Nephron (organoid): ENCODE measurements around the gene C21orf58.

Source experiments
- H3K27ac Mint-ChIP-seq, 3 experiments: 2 replicates each; pipeline ENCODE4 v1.8.0; 2020; ENCODE audit warnings: mixed read lengths in 3 of 3, mild to moderate bottlenecking in 2 of 3, moderate library complexity in 1 of 3
- H3K27me3 Mint-ChIP-seq: 2 replicates; pipeline ENCODE4 v1.8.0; 2021; ENCODE audit warnings: low read depth, mild to moderate bottlenecking, moderate library complexity, mixed read lengths
- H3K36me3 Mint-ChIP-seq: 2 replicates; pipeline ENCODE4 v1.8.0; 2020; ENCODE audit warnings: low read depth, mixed read lengths
- H3K4me1 Mint-ChIP-seq: 2 replicates; pipeline ENCODE4 v1.8.0; 2020; ENCODE audit warnings: mixed read lengths
- H3K4me3 Mint-ChIP-seq, 3 experiments: 2 replicates each; pipeline ENCODE4 v1.8.0; 2020; ENCODE audit warnings: mild to moderate bottlenecking in 3 of 3, mixed read lengths in 3 of 3, moderate library complexity in 2 of 3
- H3K9me3 Mint-ChIP-seq: 2 replicates; pipeline ENCODE4 v1.8.0; 2020; ENCODE audit warnings: mixed read lengths
- TF ChIP-seq, protein P1 (sequence below), 3 experiments: fragments of 200-600 bp; sonication (generic); IDR thresholded peaks; one replicate each; pipeline ENCODE4 v1.5.0; 2021; ENCODE audit warnings: antibody characterized with exemption in 3 of 3; ENCODE audit not compliant: unreplicated experiment in 3 of 3

Gene C21orf58

DNA sequence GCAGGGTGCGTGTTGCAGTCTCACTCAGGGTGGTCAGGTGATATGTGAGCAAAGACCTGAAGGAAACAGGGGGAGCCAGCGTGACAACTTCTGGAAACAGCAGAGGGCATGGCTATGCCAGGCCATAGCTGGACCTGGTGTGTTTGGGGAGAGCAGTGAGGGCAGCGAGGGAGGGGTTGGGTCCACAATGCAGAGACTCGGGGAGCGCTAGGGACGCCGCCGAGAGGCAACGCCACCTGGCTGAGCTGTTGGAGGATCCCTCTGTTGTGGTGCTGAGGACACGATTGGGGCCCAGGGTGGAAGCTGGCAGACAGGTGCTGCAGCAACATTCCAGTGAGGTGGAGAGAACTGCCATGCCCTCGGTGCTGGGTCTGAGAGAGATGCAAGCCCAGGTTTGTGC, 68.5 kb downstream of the C21orf58 start:
- Mint-ChIP-seq H3K4me1 (no peaks in the 10 kb centered on the region), H3K27ac (no peak overlapping the region), H3K36me3 (peaks cover 76% of the 10 kb centered on the region), H3K4me3 (no peak overlapping the region), H3K9me3 (no peaks in the 10 kb centered on the region), H3K27me3 (no peaks in the 10 kb centered on the region)
- TF ChIP-seq, protein P1, sequence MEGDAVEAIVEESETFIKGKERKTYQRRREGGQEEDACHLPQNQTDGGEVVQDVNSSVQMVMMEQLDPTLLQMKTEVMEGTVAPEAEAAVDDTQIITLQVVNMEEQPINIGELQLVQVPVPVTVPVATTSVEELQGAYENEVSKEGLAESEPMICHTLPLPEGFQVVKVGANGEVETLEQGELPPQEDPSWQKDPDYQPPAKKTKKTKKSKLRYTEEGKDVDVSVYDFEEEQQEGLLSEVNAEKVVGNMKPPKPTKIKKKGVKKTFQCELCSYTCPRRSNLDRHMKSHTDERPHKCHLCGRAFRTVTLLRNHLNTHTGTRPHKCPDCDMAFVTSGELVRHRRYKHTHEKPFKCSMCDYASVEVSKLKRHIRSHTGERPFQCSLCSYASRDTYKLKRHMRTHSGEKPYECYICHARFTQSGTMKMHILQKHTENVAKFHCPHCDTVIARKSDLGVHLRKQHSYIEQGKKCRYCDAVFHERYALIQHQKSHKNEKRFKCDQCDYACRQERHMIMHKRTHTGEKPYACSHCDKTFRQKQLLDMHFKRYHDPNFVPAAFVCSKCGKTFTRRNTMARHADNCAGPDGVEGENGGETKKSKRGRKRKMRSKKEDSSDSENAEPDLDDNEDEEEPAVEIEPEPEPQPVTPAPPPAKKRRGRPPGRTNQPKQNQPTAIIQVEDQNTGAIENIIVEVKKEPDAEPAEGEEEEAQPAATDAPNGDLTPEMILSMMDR (IDR thresholded peaks at IDR 0.05; ENCODE audit: unreplicated experiment in 3 of 3), result no peak

DNA sequence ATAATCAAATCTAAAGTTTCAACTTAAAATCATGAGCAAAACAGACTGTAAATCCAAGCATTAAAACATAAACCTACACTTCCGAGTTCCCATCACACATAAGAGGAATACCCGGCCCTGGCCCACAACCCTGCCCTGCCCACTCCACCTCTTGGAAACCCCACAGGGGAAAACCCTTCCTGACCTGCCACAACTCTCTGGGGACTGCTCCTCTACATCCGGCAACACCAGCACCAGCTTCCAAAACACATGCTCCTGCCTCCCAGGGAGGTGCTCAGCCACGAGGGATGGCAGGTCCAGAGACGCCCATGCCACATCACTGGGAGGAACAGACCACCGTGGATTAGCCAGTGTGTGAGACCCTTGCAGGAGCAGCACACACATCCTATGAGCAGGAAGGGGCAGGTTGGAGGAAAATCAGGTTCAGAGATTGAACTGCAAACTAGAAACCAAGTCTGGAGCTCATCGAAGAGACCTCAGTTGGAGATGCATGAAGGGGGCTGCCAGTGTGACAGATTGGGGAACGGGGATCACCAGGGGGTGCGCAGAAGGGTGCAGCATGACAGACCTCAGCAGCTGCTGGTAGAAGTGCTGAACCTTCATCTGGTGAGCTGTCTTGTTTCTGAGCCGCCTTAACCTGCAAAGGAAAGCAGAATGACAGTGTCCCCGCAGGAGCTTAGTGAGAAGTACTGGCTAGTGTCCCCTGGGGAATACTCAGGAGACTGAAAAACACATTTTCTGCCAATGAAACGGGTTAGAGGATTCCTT, 69.3 kb downstream of the C21orf58 start:
- Mint-ChIP-seq H3K9me3 (no peaks in the 10 kb centered on the region), H3K27ac (no peak overlapping the region), H3K36me3 (peaks cover 84% of the 10 kb centered on the region), H3K4me1 (no peaks in the 10 kb centered on the region), H3K4me3 (no peak overlapping the region), H3K27me3 (no peaks in the 10 kb centered on the region)
- TF ChIP-seq, protein P1 (IDR thresholded peaks at IDR 0.05; ENCODE audit: unreplicated experiment in 3 of 3), result no peak

DNA sequence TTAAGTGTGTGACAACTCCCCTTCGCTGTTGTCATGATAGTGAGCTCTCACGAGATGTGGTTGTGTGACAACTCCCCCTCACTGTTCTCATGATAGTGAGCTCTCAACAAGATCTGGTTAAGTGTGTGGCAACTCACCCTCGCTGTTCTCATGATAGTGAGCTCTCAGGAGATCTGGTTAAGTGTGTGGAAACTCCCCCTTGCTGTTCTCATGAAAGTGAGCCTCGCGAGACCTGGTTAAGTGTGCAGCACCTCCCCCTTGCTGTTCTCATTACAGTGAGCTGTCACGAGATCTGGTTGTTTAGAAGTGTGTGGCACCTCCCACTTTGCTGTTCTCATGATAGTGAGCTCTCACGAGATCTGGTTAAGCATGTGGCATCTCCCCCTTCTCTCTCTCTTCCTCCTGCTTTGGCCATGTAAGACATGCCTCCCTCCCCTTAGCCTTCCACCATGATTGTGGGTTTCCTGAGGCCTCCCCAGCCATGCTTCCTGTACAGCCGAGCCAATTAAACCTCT, 70.0 kb downstream of the C21orf58 start:
- Mint-ChIP-seq H3K36me3 (peaks cover 87% of the 10 kb centered on the region), H3K9me3 (no peaks in the 10 kb centered on the region), H3K4me3 (no peak overlapping the region), H3K27ac (peak overlapping the region in 2 of 3 experiments; percentile 11 to 22), H3K4me1 (no peaks in the 10 kb centered on the region), H3K27me3 (no peaks in the 10 kb centered on the region)
- TF ChIP-seq, protein P1 (IDR thresholded peaks at IDR 0.05; ENCODE audit: unreplicated experiment in 3 of 3), result no peak

- Mint-ChIP-seq H3K36me3 (peaks cover 84% of the 10 kb centered on the region), H3K27ac (no peak overlapping the region), H3K4me1 (no peaks in the 10 kb centered on the region), H3K27me3 (no peaks in the 10 kb centered on the region), H3K9me3 (no peaks in the 10 kb centered on the region), H3K4me3 (no peak overlapping the region)
- TF ChIP-seq, protein P1 (IDR thresholded peaks at IDR 0.05; ENCODE audit: unreplicated experiment in 3 of 3), result no peak
Observed at GRCh38 chr21:46252840-46253239, 70.8 kb downstream of the C21orf58 start.
